ENCODE data around the gene GHSR. TPM values are rescaled to one million over a fixed set of nuclear protein-coding genes. Genes with fewer than 3 reads are reported as not detected.

Gene GHSR
- polyA plus RNA-seq, 1 donor from 2014 or later = not detected

GRCh38 chr3:172410702-172411477 lies 37.4 kb downstream of the GHSR start:
- Histone ChIP-seq H3F3A (ENCODE audit: insufficient read depth, low read length, poor library complexity, severe bottlenecking) (no peaks in the 10 kb centered on the region), H3K9ac (ENCODE audit: low read length) (no peak overlapping the region), H3K27ac (ENCODE audit: low read length) (no peak overlapping the region), H3K9me2 (ENCODE audit: insufficient read depth, low read length) (no peaks in the 10 kb centered on the region), H3K9me3 (ENCODE audit: low read length) (no peaks in the 10 kb centered on the region), H3K79me2 (replicated peaks; ENCODE audit: insufficient read depth, low read length) (no peaks in the 10 kb centered on the region), H3K36me3 (ENCODE audit: insufficient read depth, low read length) (no peaks in the 10 kb centered on the region), H3K27me3 (ENCODE audit: insufficient read depth, low read depth, low read length) (no peaks in the 10 kb centered on the region), H3K4me2 (ENCODE audit: low read length) (no peak overlapping the region), H3K4me3 (ENCODE audit: low read length) (no peak overlapping the region), H2AFZ (ENCODE audit: low read depth, low read length) (no peak overlapping the region), H4K20me1 (ENCODE audit: insufficient read depth) (no peaks in the 10 kb centered on the region)
- no peak for TF ChIP-seq EP300 (conservative IDR thresholded peaks at IDR 0.05; ENCODE audit: poor library complexity, severe bottlenecking)
- no peak for TF ChIP-seq MXI1 (conservative IDR thresholded peaks at IDR 0.05; ENCODE audit: poor library complexity, severe bottlenecking)
- TF ChIP-seq EZH2 (IDR thresholded peaks at IDR 0.05; ENCODE audit: borderline replicate concordance, insufficient read depth, low read length, poor library complexity, severe bottlenecking) = no peak
- no peak for TF ChIP-seq SMC3 (conservative IDR thresholded peaks at IDR 0.05; ENCODE audit: poor library complexity)
- TF ChIP-seq RAD21 (conservative IDR thresholded peaks at IDR 0.05) = no peak
- TF ChIP-seq, protein P1, sequence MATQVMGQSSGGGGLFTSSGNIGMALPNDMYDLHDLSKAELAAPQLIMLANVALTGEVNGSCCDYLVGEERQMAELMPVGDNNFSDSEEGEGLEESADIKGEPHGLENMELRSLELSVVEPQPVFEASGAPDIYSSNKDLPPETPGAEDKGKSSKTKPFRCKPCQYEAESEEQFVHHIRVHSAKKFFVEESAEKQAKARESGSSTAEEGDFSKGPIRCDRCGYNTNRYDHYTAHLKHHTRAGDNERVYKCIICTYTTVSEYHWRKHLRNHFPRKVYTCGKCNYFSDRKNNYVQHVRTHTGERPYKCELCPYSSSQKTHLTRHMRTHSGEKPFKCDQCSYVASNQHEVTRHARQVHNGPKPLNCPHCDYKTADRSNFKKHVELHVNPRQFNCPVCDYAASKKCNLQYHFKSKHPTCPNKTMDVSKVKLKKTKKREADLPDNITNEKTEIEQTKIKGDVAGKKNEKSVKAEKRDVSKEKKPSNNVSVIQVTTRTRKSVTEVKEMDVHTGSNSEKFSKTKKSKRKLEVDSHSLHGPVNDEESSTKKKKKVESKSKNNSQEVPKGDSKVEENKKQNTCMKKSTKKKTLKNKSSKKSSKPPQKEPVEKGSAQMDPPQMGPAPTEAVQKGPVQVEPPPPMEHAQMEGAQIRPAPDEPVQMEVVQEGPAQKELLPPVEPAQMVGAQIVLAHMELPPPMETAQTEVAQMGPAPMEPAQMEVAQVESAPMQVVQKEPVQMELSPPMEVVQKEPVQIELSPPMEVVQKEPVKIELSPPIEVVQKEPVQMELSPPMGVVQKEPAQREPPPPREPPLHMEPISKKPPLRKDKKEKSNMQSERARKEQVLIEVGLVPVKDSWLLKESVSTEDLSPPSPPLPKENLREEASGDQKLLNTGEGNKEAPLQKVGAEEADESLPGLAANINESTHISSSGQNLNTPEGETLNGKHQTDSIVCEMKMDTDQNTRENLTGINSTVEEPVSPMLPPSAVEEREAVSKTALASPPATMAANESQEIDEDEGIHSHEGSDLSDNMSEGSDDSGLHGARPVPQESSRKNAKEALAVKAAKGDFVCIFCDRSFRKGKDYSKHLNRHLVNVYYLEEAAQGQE (IDR thresholded peaks at IDR 0.05; ENCODE audit: borderline replicate concordance) = no peak
- TF ChIP-seq TAF1 (IDR thresholded peaks at IDR 0.05; ENCODE audit: low read depth) = no peak
- TF ChIP-seq POLR2AphosphoS5 (IDR thresholded peaks at IDR 0.05) = no peak
- TF ChIP-seq CTCF (IDR thresholded peaks at IDR 0.05; ENCODE audit: poor library complexity, severe bottlenecking) = no peak

GRCh38 chr3:172407872-172408271 lies 40.4 kb downstream of the GHSR start:
- Histone ChIP-seq H3K27ac (ENCODE audit: low read length) (no peak overlapping the region), H3K4me2 (ENCODE audit: low read length) (no peak overlapping the region), H3K9me3 (ENCODE audit: low read length) (no peaks in the 10 kb centered on the region), H3K36me3 (ENCODE audit: insufficient read depth, low read length) (no peaks in the 10 kb centered on the region), H3K4me3 (ENCODE audit: low read length) (no peak overlapping the region), H3K9me2 (ENCODE audit: insufficient read depth, low read length) (no peaks in the 10 kb centered on the region), H3F3A (ENCODE audit: insufficient read depth, low read length, poor library complexity, severe bottlenecking) (no peaks in the 10 kb centered on the region), H2AFZ (ENCODE audit: low read depth, low read length) (no peak overlapping the region), H3K27me3 (ENCODE audit: insufficient read depth, low read depth, low read length) (no peaks in the 10 kb centered on the region), H4K20me1 (ENCODE audit: insufficient read depth) (no peaks in the 10 kb centered on the region), H3K9ac (ENCODE audit: low read length) (no peak overlapping the region), H3K79me2 (replicated peaks; ENCODE audit: insufficient read depth, low read length) (no peaks in the 10 kb centered on the region)
- TF ChIP-seq EZH2 (IDR thresholded peaks at IDR 0.05; ENCODE audit: borderline replicate concordance, insufficient read depth, low read length, poor library complexity, severe bottlenecking) (no peak), TAF1 (IDR thresholded peaks at IDR 0.05; ENCODE audit: low read depth) (no peak), SMC3 (conservative IDR thresholded peaks at IDR 0.05; ENCODE audit: poor library complexity) (no peak), POLR2AphosphoS5 (IDR thresholded peaks at IDR 0.05) (no peak), CTCF (IDR thresholded peaks at IDR 0.05; ENCODE audit: poor library complexity, severe bottlenecking) (no peak), EP300 (conservative IDR thresholded peaks at IDR 0.05; ENCODE audit: poor library complexity, severe bottlenecking) (no peak), RAD21 (conservative IDR thresholded peaks at IDR 0.05) (no peak), MXI1 (conservative IDR thresholded peaks at IDR 0.05; ENCODE audit: poor library complexity, severe bottlenecking) (no peak)
- TF ChIP-seq, protein P1 (IDR thresholded peaks at IDR 0.05; ENCODE audit: borderline replicate concordance) = no peak
